ENCODE measurements around the gene NHLRC4.

DNA sequence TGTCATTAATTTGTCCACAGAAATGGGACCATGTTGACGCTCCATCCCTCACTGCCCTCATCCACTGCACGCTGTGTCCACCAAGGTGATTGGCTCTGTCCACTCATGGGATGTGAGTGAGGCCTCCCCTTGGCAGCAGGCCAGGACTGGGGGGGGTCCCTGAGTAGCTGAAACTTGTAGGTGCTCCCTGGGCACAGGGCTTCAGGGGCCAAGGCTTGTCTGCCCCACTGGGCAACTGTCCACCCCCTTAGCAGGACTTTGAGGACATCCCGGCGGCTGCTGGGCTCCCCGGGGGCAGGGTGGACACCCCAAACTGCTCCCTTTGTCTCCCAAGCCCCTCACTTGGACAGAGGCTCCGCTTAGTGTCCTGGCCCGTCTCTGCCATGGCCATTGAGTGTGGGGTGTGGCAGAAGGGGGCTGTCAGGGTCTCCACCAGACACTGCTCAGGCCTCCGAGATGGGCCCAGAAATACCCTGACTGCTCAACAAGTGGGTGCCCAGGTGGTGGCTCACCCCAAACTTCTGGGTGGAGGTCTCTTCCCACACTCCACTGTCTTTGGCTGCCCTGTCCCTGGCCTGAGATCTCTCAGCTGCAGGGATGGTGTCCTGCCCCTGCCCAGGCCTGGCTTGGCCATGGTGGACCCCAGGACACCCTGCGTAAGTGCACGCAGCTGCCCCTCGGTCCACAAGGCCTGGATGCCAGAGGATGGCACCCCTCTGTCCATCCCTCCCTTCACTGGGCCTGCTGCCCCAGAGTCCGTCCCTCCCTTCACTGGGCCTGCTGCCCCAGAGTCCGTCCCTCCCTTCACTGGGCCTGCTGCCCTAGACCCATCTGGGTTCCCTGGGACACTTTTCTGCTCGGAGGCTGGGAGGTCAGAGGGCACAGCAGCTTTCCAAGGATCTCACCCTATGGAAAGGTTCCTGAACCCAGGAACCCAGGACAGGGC, 20.1 kb downstream of the NHLRC4 start:
- TF ChIP-seq, protein P1, sequence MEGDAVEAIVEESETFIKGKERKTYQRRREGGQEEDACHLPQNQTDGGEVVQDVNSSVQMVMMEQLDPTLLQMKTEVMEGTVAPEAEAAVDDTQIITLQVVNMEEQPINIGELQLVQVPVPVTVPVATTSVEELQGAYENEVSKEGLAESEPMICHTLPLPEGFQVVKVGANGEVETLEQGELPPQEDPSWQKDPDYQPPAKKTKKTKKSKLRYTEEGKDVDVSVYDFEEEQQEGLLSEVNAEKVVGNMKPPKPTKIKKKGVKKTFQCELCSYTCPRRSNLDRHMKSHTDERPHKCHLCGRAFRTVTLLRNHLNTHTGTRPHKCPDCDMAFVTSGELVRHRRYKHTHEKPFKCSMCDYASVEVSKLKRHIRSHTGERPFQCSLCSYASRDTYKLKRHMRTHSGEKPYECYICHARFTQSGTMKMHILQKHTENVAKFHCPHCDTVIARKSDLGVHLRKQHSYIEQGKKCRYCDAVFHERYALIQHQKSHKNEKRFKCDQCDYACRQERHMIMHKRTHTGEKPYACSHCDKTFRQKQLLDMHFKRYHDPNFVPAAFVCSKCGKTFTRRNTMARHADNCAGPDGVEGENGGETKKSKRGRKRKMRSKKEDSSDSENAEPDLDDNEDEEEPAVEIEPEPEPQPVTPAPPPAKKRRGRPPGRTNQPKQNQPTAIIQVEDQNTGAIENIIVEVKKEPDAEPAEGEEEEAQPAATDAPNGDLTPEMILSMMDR (IDR thresholded peaks at IDR 0.05) = no peak
- TF ChIP-seq MYC (IDR thresholded peaks at IDR 0.05; ENCODE audit: borderline replicate concordance, low read length) = no peak
- TF ChIP-seq, protein P2, sequence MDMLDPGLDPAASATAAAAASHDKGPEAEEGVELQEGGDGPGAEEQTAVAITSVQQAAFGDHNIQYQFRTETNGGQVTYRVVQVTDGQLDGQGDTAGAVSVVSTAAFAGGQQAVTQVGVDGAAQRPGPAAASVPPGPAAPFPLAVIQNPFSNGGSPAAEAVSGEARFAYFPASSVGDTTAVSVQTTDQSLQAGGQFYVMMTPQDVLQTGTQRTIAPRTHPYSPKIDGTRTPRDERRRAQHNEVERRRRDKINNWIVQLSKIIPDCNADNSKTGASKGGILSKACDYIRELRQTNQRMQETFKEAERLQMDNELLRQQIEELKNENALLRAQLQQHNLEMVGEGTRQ (IDR thresholded peaks at IDR 0.05) = no peak
- no peak for TF ChIP-seq BHLHE40 (IDR thresholded peaks at IDR 0.05; ENCODE audit: low read depth, low read length)
- no peak for TF ChIP-seq EHMT2 (IDR thresholded peaks at IDR 0.05; ENCODE audit: low read depth)
- no peak for TF ChIP-seq MAX (IDR thresholded peaks at IDR 0.05)
- TF ChIP-seq RNF2 (IDR thresholded peaks at IDR 0.05; ENCODE audit: borderline replicate concordance, low read depth) = no peak
- peak; percentile 28; the same call in 1 of the 2 replicates for TF ChIP-seq POLR2A (IDR thresholded peaks at IDR 0.05; ENCODE audit: low read length)
- TF ChIP-seq ZSCAN20 (CRISPR knock-in tag; IDR thresholded peaks at IDR 0.05) = no peak
- TF ChIP-seq CHD4 (IDR thresholded peaks at IDR 0.05; ENCODE audit: borderline replicate concordance) = no peak
- no peak for TF ChIP-seq HDAC2 (IDR thresholded peaks at IDR 0.05)
- no peak for TF ChIP-seq SREBF2 (IDR thresholded peaks at IDR 0.05)
- no peak for TF ChIP-seq EP300 (IDR thresholded peaks at IDR 0.05)
